IMR-90 (cell line): ENCODE measurements around the gene SNX32. TPM values are rescaled to one million over a fixed set of nuclear protein-coding genes. Genes with fewer than 3 reads are reported as not detected.
A peak's percentile ranks its signal among the peaks of the same experiment; 100 is the strongest.

ENCODE experiments used
- ATAC-seq: fragments of 200-7000 bp; cut with Tn5 transposase; 2 replicates; pipeline ENCODE4 v1.9.1; 2020; ENCODE audit warnings: low read depth, mild to moderate bottlenecking, moderate library complexity
- BruUV-seq: library from RNA; stranded (reverse); fragments of 400-500 nt; replicated peaks from 2 replicates; lab custom pipeline; 2021; lab: Mats Ljungman, UMichigan
- CTCF ChIA-PET: fragments of 300-600 bp; formaldehyde crosslinking; extraction: SDS; loops from one replicate; lab custom pipeline; 2021; ENCODE audit warnings: antibody characterized with exemption; lab: Yijun Ruan, JAX
- POLR2A ChIA-PET: fragments of 300-600 bp; sonication (Branson Sonifier 250); formaldehyde crosslinking; loops from one replicate; lab custom pipeline; 2022; ENCODE audit warnings: antibody characterized with exemption; ENCODE audit not compliant: unreplicated experiment; lab: Charles Lee
- DNase-seq: peaks from one replicate; pipeline ENCODE4 v3.0.0; 2013
- H2AFZ ChIP-seq: replicated peaks from 2 replicates; pipeline ENCODE3; 2013; ENCODE audit warnings: low read length, mild to moderate bottlenecking; ENCODE audit not compliant: poor library complexity
- H2AK5ac ChIP-seq: 2 replicates; pipeline ENCODE4 v1.6.1; 2013; ENCODE audit warnings: low read depth, low read length, inconsistent platforms
- H2AK9ac ChIP-seq: replicated peaks from 2 replicates; pipeline ENCODE3; 2013; ENCODE audit warnings: mild to moderate bottlenecking, low read depth, low read length, moderate library complexity; ENCODE audit not compliant: poor library complexity
- H2BK120ac ChIP-seq: 2 replicates; pipeline ENCODE4 v1.6.1; 2013; ENCODE audit warnings: low read depth, low read length, inconsistent platforms
- H2BK15ac ChIP-seq: 3 replicates; pipeline ENCODE4 v1.6.1; 2013; ENCODE audit warnings: low read depth, low read length, inconsistent platforms
- H2BK20ac ChIP-seq: 2 replicates; pipeline ENCODE4 v1.6.1; 2013; ENCODE audit warnings: low read depth, mild to moderate bottlenecking, inconsistent platforms, low read length, moderate library complexity
- H2BK5ac ChIP-seq: 2 replicates; pipeline ENCODE4 v1.6.1; 2013; ENCODE audit warnings: mild to moderate bottlenecking, low read depth, low read length, inconsistent platforms; ENCODE audit not compliant: poor library complexity, severe bottlenecking
- H3K14ac ChIP-seq: replicated peaks from 2 replicates; pipeline ENCODE4 v1.6.1; 2013; ENCODE audit warnings: low read depth, low read length, inconsistent platforms
- H3K18ac ChIP-seq: 2 replicates; pipeline ENCODE4 v1.6.1; 2013; ENCODE audit warnings: low read depth, low read length, control low read depth
- H3K23ac ChIP-seq: 2 replicates; pipeline ENCODE4 v1.6.1; 2013; ENCODE audit warnings: low read depth, low read length, inconsistent platforms
- H3K27ac ChIP-seq: 2 replicates; pipeline ENCODE4 v1.5.1; 2013; ENCODE audit warnings: mild to moderate bottlenecking, control low read depth, low read length; ENCODE audit not compliant: insufficient read depth
- H3K27me3 ChIP-seq: 2 replicates; pipeline ENCODE4 v1.6.1; 2013; ENCODE audit warnings: low read length; ENCODE audit not compliant: control insufficient read depth, insufficient read depth
- H3K36me3 ChIP-seq: 2 replicates; pipeline ENCODE4 v1.6.1; 2013; ENCODE audit warnings: low read length, mixed read lengths; ENCODE audit not compliant: control insufficient read depth, insufficient read depth
- H3K4ac ChIP-seq: 2 replicates; pipeline ENCODE4 v1.6.1; 2013; ENCODE audit warnings: low read depth, low read length, inconsistent platforms
- H3K4me1 ChIP-seq: 2 replicates; pipeline ENCODE4 v1.6.1; 2013; ENCODE audit warnings: low read length, mixed read lengths; ENCODE audit not compliant: control insufficient read depth, insufficient read depth
- H3K4me2 ChIP-seq: 2 replicates; pipeline ENCODE4 v1.6.1; 2013; ENCODE audit warnings: low read depth, mild to moderate bottlenecking, control low read depth, low read length, moderate library complexity
- H3K4me3 ChIP-seq: 2 replicates; pipeline ENCODE4 v1.5.1; 2013; ENCODE audit warnings: low read depth, mild to moderate bottlenecking, control low read depth, low read length, moderate library complexity; ENCODE audit not compliant: insufficient read depth
- H3K56ac ChIP-seq: 2 replicates; pipeline ENCODE4 v1.6.1; 2013; ENCODE audit warnings: low read length, inconsistent platforms; ENCODE audit not compliant: insufficient read depth; ENCODE audit errors: extremely low read depth
- H3K79me1 ChIP-seq, 2 experiments: 2 replicates each; pipeline ENCODE4 v1.6.1; 2013; ENCODE audit warnings: low read length in 2 of 2, inconsistent platforms in 1 of 2, low read depth in 1 of 2
- H3K9ac ChIP-seq: 2 replicates; pipeline ENCODE4 v1.6.1; 2013; ENCODE audit warnings: low read depth, low read length, control low read depth
- H3K9me1 ChIP-seq: 2 replicates; pipeline ENCODE4 v1.6.1; 2013; ENCODE audit warnings: low read length, inconsistent platforms; ENCODE audit not compliant: insufficient read depth
- H3K9me3 ChIP-seq: 2 replicates; pipeline ENCODE4 v1.6.1; 2013; ENCODE audit warnings: low read length; ENCODE audit not compliant: control insufficient read depth, insufficient read depth
- H4K20me1 ChIP-seq: 2 replicates; pipeline ENCODE4 v1.6.1; 2013; ENCODE audit warnings: low read length, inconsistent platforms; ENCODE audit not compliant: insufficient read depth
- H4K5ac ChIP-seq: 2 replicates; pipeline ENCODE4 v1.6.1; 2013; ENCODE audit warnings: mild to moderate bottlenecking, low read depth, low read length, control low read depth
- H4K8ac ChIP-seq, 2 experiments: 2 replicates each; pipeline ENCODE4 v1.6.1; 2013; ENCODE audit warnings: low read depth in 2 of 2, low read length in 2 of 2, control low read depth in 1 of 2, inconsistent platforms in 1 of 2
- H4K91ac ChIP-seq: 2 replicates; pipeline ENCODE4 v1.6.1; 2013; ENCODE audit warnings: low read depth, low read length, inconsistent platforms; ENCODE audit not compliant: insufficient read depth
- BHLHE40 ChIP-seq: fragments of 150-350 bp; IDR thresholded peaks from 2 replicates; pipeline ENCODE4 v1.6.1; 2016; ENCODE audit warnings: mild to moderate bottlenecking, low read depth, low read length
- CEBPB ChIP-seq: IDR thresholded peaks from 2 replicates; pipeline ENCODE4 v1.6.1; 2012; ENCODE audit warnings: low read depth, low read length, improper control_type of control experiment
- CHD1 ChIP-seq: IDR thresholded peaks from 2 replicates; pipeline ENCODE4 v1.6.1; 2012; ENCODE audit warnings: low read depth, low read length, improper control_type of control experiment
- CTCF ChIP-seq: conservative IDR thresholded peaks from 2 replicates; pipeline ENCODE4 v1.5.1; 2012; ENCODE audit warnings: mild to moderate bottlenecking, low read depth, low read length, improper control_type of control experiment
- ELK1 ChIP-seq: fragments of 150-350 bp; IDR thresholded peaks from 2 replicates; pipeline ENCODE4 v1.6.1; 2016; ENCODE audit warnings: low read depth, mild to moderate bottlenecking, low read length, moderate library complexity, borderline replicate concordance
- FOS ChIP-seq: fragments of 150-350 bp; IDR thresholded peaks from 2 replicates; pipeline ENCODE4 v1.6.1; 2016; ENCODE audit warnings: low read depth, low read length
- MAFK ChIP-seq: IDR thresholded peaks from 2 replicates; pipeline ENCODE4 v1.6.1; 2012; ENCODE audit warnings: low read depth, low read length, improper control_type of control experiment
- MAZ ChIP-seq: IDR thresholded peaks from 2 replicates; pipeline ENCODE4 v1.6.1; 2012; ENCODE audit warnings: low read depth, mild to moderate bottlenecking, low read length, improper control_type of control experiment, moderate library complexity, borderline replicate concordance
- MXI1 ChIP-seq: IDR thresholded peaks from 2 replicates; pipeline ENCODE4 v1.6.1; 2012; ENCODE audit warnings: low read depth, mild to moderate bottlenecking, low read length, moderate library complexity, borderline replicate concordance
- NFE2L2 ChIP-seq: fragments of 150-350 bp; IDR thresholded peaks from 2 replicates; pipeline ENCODE4 v1.6.1; 2016; ENCODE audit warnings: low read depth, mild to moderate bottlenecking, low read length
- POLR2A ChIP-seq: IDR thresholded peaks from 2 replicates; pipeline ENCODE4 v1.6.1; 2012; ENCODE audit warnings: mild to moderate bottlenecking, low read depth, low read length
- RAD21 ChIP-seq: IDR thresholded peaks from 2 replicates; pipeline ENCODE4 v1.6.1; 2012; ENCODE audit warnings: low read length, improper control_type of control experiment
- RCOR1 ChIP-seq: IDR thresholded peaks from 2 replicates; pipeline ENCODE4 v1.6.1; 2012; ENCODE audit warnings: mild to moderate bottlenecking, low read length, improper control_type of control experiment; ENCODE audit not compliant: insufficient replicate concordance
- RFX5 ChIP-seq: IDR thresholded peaks from 2 replicates; pipeline ENCODE4 v1.8.0; 2012; ENCODE audit warnings: low read depth, mild to moderate bottlenecking, low read length, moderate library complexity
- SMC3 ChIP-seq: fragments of 150-350 bp; IDR thresholded peaks from 2 replicates; pipeline ENCODE4 v1.6.1; 2016; ENCODE audit warnings: low read depth, mild to moderate bottlenecking, antibody characterized with exemption, low read length, moderate library complexity
- USF2 ChIP-seq: fragments of 150-350 bp; IDR thresholded peaks from 2 replicates; pipeline ENCODE4 v1.6.1; 2017; ENCODE audit warnings: mild to moderate bottlenecking, antibody characterized with exemption, low read length, low read depth
- WGBS, 2 experiments: methylation state at CpG; one replicate each; pipeline versions ENCODE4 v1.1.5 to v1.1.7; 2013; ENCODE audit warnings: missing lambda C conversion rate in 2 of 2; ENCODE audit not compliant: insufficient read length in 1 of 2; ENCODE audit errors: extremely low coverage in 2 of 2; 5-methylcytosine and 5-hydroxymethylcytosine counted together
- dilution Hi-C: fragments of 300-500 bp; cut with HindIII; formaldehyde crosslinking; loops from one replicate; pipeline ENCODE4 v1.14.3; 2018; ENCODE audit warnings: low sequenced_read_pairs; ENCODE audit not compliant: unreplicated experiment
- in situ Hi-C: fragments of 300-500 bp; cut with MboI; formaldehyde crosslinking; loops from 3 replicates; pipeline ENCODE4 v1.14.3; 2019; ENCODE audit warnings: low sequenced_read_pairs, inconsistent platforms, mixed read lengths
- intact Hi-C: fragments of 100-400 bp; cut with micrococcal nuclease; formaldehyde crosslinking; loops from 2 replicates; pipeline ENCODE4 v1.10.0; 2022
- polyA plus RNA-seq, 3 experiments: library from polyadenylated mRNA; depleted of rRNA; stranded (reverse); fragments of >200 nt; gene quantifications; 2 replicates each; pipeline ENCODE4 v1.2.3, GENCODE V29; 2012; ENCODE audit warnings: low replicate concordance in 1 of 3
- total RNA-seq: library from RNA; depleted of rRNA; stranded (reverse); fragments of >200 nt; gene quantifications from 2 replicates; pipeline ENCODE4 v1.2.3, GENCODE V29; 2012

SNX32 gene
- total and polyA plus RNA-seq, 2 of the 4 experiments (the other 2 are of a cell fraction) = 0.36 to 0.79 TPM

DNA sequence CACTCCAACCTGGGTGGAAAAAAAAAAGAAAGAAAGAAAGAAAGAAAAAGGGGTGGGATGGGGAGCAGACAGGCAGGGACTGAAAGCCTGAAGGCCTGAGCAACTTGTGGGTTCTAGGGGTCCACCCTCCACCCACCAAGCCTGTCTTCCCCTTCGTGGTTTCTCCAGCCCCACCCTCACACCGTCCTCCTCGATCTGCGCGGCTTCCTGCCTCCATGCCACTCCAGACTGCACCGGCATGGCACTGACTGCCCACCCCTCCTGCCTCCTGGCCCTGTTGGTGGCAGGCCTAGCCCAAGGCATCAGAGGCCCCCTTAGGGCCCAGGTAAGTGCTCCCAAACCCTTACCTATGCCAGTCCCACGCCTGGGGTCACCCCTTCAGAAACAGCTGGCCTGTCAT lies 45.9 kb downstream of the SNX32 start, which contains the start of gene CTSW:
TSS of gene CTSW (plus strand) at position 221 of the 400 bp plus-strand sequence. CDS start at position 239, 18 bp downstream.
- peak within 1 kb of the TSS; percentile 55 for H2AK9ac ChIP-seq
- WGBS, 2 experiments = 76% methylated on average over 5 of the region's 7 CpGs; no CpG with 5 or more reads in 1 of the 2 experiments
- intact Hi-C loops = no loop called here

More for the DNA sequence above, 45.9 kb downstream of the SNX32 start, which contains the start of gene CTSW:
- no TSS peak for BruUV-seq
- Histone ChIP-seq H2AFZ (peak within 1 kb of the TSS; percentile 33), H3K9me3 (no peaks in the 10 kb centered on the region), H3K9ac (no peak within 1 kb of the TSS), H2BK15ac (no peak within 1 kb of the TSS), H3K18ac (no peak within 1 kb of the TSS), H3K4ac (peak within 1 kb of the TSS; percentile 3; the same call in 1 of the 2 replicates), H3K27ac (no peak within 1 kb of the TSS), H3K9me1 (peaks cover 8% of the 10 kb centered on the region), H3K14ac (no peak within 1 kb of the TSS), H3K4me2 (no peak within 1 kb of the TSS), H4K5ac (no peak within 1 kb of the TSS), H2BK120ac (no peak within 1 kb of the TSS), H2BK20ac (no peak within 1 kb of the TSS), H4K91ac (no peak within 1 kb of the TSS), H4K20me1 (peaks cover 11% of the 10 kb centered on the region; the same call in 1 of the 2 replicates), H3K4me3 (no peak within 1 kb of the TSS), H3K79me1 (peaks cover 9 to 19% of the 10 kb centered on the region in 2 experiments), H4K8ac (no peak within 1 kb of the TSS; a peak in 1 of 4 replicates), H3K27me3 (no peaks in the 10 kb centered on the region), H3K56ac (no peak within 1 kb of the TSS), H3K4me1 (no peaks in the 10 kb centered on the region; the same call in 1 of the 2 replicates), H2AK5ac (peak within 1 kb of the TSS; percentile 67; the same call in 1 of the 2 replicates), H3K36me3 (peaks cover 27% of the 10 kb centered on the region), H3K23ac (no peak within 1 kb of the TSS), H2BK5ac (no peak within 1 kb of the TSS)
- ChIA-PET POLR2A (no interaction called here), CTCF (no interaction called here)
- dilution Hi-C loops (no loop called here), in situ Hi-C loops (loop anchor here (5.0 kb wide), 1 partner anchor 108 kb away; no protein-coding TSS in a partner anchor)
- no peak for DNase-seq
- TF ChIP-seq CTCF (no peak), FOS (no peak), USF2 (no peak), MAZ (no peak), RFX5 (no peak), BHLHE40 (no peak), POLR2A (no peak), CHD1 (no peak), CEBPB (no peak), NFE2L2 (no peak), SMC3 (no peak), RCOR1 (no peak), MXI1 (no peak), MAFK (no peak), RAD21 (no peak), ELK1 (no peak)
- no peak for ATAC-seq
